Subcutaneous adipose tissue (tissue), 4 donors: ENCODE measurements around the gene LDLRAD3. TPM values are rescaled to one million over a fixed set of nuclear protein-coding genes. Genes with fewer than 3 reads are reported as not detected.

Source experiments
- total RNA-seq, 4 donors: library from RNA; depleted of rRNA; stranded (reverse); fragments of >200 nt; gene quantifications; one replicate each; pipeline ENCODE4 v1.1.0, GENCODE V29; 2016
- TF ChIP-seq, protein P1 (sequence below): fragments of 450-650 bp; IDR thresholded peaks from one replicate; pipeline ENCODE4 v1.5.1; 2016; ENCODE audit warnings: low read depth, mild to moderate bottlenecking, control low read depth, antibody characterized with exemption, moderate library complexity

LDLRAD3 gene
- total RNA-seq, 4 donors from 2014 or later = 22.8 to 39.6 (median 29.4) TPM

DNA sequence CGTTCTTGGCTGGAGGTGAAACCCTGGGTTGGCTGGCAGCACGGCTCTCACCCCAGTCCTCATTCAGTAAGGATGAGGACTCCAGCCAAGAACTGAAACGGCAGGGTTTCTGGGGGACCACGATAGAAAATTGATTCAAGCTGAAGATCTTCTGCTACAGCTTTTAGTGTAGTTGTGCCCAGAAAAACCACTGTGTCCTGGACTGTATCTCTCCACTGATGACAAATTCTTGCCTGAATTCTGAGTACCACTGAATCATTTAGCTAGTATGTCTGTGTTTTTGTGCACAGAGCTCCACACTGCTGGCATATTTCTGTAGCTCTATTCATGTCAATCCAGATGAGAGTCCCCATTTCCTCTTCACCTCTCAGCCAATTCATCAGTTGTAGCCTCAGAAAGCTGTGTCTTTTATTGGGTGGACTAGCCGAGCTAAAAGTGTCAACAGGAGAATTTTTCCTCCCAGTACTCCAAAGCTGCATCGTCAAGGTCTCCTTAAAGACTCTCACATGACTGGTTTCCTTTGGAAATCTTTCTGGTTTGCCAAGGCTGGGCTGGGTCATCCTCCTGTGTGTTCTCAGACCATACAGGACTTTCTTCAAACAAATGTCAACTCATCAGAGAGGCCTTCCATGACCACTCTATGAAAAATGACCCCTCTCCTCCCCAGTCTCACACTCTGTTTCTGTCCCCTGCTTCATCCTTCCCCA is 144.6 kb downstream of the LDLRAD3 start:
- TF ChIP-seq, protein P1, sequence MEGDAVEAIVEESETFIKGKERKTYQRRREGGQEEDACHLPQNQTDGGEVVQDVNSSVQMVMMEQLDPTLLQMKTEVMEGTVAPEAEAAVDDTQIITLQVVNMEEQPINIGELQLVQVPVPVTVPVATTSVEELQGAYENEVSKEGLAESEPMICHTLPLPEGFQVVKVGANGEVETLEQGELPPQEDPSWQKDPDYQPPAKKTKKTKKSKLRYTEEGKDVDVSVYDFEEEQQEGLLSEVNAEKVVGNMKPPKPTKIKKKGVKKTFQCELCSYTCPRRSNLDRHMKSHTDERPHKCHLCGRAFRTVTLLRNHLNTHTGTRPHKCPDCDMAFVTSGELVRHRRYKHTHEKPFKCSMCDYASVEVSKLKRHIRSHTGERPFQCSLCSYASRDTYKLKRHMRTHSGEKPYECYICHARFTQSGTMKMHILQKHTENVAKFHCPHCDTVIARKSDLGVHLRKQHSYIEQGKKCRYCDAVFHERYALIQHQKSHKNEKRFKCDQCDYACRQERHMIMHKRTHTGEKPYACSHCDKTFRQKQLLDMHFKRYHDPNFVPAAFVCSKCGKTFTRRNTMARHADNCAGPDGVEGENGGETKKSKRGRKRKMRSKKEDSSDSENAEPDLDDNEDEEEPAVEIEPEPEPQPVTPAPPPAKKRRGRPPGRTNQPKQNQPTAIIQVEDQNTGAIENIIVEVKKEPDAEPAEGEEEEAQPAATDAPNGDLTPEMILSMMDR = no peak

DNA sequence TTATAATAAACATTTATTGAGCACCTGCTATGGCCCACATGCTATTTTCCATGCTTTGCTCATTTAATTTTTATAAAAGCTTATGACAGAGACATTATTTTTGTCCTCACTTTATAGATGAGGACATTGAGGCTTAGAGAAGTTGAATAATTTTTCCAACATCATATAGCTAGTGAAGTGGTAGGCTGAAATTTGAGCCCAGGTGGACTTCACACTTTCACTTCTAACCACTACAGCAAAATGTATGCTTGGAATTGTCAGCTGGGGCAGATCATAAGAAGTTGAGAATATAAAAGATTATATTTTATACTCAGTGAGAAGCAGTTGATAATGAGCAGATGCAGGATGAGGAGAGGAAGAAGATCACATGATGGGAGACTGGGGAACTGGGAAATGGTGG is 146.1 kb downstream of the LDLRAD3 start:
- TF ChIP-seq, protein P1 = no peak

DNA sequence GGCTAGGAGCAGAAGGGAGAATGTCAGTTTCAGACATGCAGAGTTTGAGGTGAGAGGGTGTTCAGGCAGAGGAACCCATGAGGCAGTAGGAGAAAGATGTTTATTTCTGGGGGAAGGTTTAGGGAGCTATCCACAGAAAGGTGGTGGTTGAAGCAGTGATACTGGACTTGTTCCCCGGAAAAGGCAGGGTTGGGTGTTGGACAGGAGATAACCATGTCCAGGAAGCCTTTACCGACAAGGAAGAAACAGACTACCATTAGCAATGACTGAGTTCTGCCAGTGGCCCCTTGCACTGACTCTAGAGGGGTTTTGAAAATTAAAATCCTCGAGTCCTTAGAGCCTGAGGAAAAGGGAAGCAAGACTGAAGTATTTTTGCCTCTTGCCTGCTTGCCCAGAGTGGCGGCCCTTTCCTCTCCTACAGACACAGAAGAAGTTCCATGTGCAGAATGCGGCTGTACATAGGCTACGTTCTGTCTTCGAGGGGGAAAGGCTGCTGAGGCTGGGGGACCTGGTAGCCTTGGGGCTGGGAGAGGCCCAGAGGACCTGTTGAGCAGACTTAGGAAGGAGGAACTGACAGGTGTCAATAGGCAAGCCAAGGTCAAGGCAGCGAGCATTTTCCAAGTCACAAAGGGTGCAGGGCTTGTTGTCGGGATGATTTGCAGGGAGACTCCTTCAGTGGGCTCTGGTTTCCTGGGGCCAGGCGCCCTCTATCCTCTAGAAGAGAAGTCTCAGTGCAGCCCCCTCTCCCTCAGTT is 146.7 kb downstream of the LDLRAD3 start:
- TF ChIP-seq, protein P1 = no peak

DNA sequence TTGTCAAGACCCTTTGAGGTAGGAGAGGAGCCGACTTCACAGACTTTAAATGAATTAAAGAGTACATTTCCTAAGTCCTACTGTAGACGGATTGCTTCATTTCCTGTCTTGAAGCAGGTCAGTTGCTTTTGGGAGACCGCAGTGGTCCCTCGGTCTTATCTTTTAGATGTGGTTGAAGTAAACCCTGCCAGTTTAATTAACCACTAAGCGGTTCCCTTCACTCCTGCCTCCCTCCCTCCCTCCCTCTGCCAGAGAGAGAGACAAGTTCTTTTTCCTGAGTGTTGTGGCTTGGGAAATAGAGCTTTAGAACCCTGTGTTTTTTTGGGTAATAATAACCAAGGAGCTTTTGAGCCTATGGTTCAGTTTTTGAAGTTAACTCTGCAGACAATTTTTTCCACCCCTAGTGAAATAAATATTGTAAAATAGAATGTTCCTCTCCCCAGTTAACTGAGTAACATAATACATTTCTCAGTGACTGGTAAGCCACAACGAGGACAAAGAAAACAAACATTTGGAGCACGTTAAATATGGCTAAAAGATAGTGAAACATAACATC is 147.5 kb downstream of the LDLRAD3 start:
- TF ChIP-seq, protein P1 = no peak

DNA sequence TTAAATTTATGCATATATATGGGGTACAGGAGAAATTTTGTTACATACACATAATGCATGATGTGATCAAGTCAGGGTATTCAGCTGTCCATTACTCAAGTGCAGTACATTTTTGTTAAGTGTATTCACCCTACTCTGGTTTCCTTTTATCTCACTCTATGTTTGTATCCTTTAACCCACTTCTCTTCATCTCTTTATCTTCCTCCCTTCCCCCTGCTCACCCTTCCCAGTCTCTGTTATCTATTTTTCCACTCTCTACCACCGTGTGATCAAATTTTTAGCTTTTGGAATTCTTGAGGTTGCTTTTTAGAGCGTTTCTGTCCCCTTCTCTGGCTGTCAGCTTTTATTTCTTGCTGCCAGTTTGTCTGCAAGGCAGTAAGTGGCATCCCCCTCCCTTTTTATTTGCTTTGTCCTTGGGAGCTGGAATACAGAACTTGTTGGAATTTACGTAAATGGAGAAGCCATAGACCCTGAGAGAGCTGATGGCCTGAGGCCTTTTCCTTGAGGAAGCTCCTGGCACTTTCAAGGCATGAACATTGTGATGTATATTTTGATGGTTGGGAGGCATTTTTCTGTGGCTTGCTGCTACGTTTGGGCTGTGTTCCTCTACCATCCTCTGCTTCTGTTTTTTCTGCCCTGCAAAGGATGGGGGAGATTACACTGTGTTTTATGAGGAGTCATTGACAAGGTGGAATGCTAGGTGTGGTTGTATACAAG is 148.6 kb downstream of the LDLRAD3 start:
- TF ChIP-seq, protein P1 = no peak

DNA sequence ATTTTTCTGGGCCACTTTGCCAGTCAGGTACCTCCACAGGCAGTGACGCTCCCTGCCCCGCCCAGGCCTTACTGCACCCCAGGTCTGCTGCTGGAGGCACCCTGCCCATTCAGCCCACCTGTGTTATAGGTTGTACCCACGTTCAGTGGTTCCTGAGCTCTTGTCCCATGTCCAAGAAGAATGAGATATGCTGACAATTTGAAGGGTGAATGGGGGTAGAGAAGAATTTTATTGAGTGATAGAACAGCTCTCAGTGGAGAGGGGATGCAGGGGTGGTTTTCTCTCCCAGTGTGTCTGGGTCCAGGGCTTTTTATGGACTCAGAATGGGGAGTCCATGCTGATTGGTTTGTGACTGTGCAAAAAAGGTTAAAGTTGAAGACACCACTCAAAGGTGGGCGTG is 149.7 kb downstream of the LDLRAD3 start:
- TF ChIP-seq, protein P1 = no peak

DNA sequence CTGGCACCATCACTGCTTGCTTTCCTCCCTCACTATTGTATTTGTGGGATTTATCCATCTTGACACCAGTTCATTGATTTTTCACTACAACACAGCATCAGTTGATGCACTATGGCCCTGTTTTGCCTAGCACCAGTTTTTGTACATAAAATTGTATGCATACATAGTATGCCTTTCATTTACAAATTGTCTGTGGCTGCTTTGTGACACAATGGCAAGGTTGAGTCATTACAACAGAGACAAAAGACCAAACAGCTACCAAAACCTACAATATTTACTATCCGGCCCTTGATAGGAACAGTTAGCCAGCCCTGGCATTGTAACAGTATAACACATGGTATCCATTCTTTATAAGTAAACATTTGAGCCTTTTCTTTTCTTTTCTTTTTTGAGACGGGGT is 150.3 kb downstream of the LDLRAD3 start:
- TF ChIP-seq, protein P1 = no peak
